Amygdala (tissue), 56 donors: ENCODE measurements around the gene HMBS.
A peak's percentile ranks its signal among the peaks of the same experiment; 100 is the strongest.
"Not testable (repeated sequence)": the region's sequence is repeated elsewhere in the genome, so short reads cannot be mapped to it uniquely, and the experiment has no call there.

Experiments used
- DNase-seq, 56 donors: peaks; one replicate each; lab custom pipeline; 2025; lab: John Stamatoyannopoulos, UW

Gene HMBS

DNA sequence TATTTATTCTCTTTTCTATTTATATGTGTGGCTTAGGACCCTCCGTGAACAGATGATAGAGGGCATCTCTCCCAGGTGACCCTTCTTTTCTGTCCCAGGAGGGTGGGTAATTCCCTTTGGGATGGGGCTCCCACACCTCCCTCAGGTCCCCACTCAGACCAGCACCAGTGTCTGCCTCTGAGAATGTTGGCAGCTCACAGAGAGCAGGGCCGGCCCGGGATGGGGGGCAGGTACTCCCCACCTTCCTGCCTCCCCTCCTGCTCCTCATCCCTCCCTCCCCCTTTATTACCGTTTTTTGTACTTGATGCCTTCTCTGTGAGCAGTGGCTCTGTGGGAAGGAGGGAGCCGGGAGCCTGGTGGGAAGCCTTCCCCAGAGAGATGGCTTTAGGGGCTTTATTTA is 31.9 kb downstream of the HMBS start:
- no peak for DNase-seq

DNA sequence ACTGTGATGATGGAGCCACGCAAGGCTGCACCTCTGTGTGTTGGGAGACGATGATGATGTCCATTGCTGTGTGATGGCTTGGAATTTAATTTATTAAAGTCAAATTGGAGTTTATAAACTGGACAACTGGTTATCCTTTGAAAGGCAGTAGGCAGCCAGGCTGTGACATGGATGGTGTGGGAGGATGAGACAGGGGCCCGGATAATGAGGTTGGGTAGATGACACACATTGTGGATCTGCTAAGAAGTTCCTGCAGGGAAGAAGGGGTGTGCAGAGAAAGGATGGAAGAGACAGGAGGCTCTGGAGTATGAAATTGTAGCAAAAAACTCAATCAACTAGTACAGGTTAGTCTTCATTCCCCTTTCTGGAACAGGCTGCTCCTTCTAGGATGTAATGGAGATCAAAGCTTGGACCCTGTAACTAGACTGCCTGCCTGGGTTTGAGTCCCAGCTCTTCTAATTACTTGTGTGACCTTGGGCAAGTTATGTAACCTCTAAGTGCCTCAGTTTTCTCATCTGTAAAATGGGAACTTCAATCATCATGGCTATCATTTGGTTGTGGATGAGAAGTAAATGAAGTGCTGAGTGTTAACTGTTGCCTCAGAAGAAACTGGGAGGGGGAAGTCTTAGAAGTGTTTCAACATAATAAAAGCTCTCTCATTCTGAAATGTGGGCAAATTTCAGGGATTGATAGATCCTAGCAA is 32.5 kb downstream of the HMBS start:
- no peak for DNase-seq

DNA sequence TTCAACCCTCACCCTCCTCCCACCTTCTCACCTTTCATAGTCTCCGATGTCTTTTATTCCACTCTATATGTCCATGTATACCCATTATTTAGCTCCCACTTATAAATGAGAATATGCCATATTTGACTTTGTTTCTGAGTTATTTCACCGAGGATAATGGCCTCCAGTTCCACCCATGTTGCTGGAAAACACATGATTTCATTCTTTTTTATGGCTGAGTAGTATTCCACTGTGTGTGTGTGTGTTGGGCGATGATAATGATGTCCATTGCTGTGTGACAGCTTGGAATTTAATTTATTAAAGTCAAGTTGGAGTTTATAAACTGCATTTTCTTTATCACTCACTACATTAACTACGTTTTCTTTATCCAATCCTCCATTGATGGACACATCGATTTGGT is 33.5 kb downstream of the HMBS start:
- no peak for DNase-seq

DNA sequence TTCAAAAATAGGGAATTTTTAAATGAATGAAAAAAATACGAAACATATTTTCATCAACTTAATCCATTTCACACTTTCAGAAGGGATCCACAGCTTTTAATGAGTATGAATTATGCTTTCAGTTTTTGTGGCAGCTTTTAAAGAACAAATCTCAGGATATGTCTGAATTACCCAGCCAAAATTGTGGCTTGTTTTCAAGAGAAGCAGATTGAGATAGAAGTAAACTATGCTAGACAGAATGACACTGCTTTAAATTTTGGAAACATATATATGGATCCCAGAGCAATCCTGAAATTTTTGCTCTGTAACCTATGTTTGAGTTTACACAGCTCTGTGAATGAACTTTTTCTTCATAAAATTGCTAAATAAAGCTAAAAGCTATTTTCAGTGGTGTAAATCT is 34.3 kb downstream of the HMBS start:
- no peak for DNase-seq

DNA sequence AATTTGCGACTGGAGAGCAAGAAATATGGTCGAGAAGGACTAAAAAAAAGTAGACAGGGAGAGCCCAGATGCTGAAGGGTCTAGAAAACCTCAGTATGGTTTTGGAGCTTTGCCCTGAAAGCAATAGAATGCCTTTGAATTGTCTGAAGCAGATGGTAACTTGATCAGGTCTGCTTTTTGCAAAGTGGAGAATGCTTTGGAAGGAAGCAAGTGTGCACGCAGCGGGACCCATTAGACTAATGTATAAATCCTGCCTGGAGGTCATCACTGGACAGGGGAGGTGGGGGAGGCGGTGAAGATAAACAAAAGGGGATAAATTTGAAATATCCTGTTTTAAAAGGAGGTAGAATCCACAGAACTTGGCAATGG is 35.9 kb downstream of the HMBS start:
- DNase-seq = no peak

DNA sequence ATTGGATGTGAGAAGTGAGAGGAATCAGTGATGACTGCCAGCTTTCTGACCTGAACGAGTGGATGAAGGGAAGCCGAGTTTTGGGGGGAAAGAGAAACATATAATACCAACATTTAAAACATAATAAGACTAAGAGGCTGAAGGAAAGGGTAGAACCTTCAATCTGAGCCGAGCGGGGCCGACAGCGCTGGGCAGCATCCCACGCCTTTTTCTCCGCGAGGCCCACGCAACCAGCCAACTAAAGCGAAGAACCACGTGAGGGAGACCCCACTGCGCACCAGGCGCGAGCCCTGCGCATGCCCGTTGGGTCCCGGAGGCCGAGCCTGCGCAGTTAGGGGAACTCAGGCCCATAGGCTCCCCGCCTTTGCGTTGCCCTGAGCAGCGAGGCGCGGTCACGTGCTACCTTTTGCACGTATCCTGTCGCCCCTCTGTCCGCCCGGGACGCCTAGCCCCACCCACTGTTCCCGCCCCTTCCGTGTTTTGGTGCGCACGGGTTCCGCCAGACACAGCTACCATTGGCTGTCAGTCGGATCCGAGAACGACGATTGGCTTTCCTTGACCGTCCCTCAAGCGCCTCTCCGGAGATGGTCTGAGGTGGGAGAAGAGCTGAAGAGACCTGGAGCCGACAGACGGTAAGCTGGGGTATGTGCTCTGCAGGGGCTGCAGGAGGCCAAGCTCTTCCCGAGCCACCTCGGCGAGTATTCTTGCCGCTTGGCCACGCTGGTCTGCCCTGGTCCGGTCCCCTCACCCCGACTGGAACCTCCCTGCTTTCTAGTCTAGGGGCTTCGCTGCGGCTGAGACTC is 36.5 kb downstream of the HMBS start, which contains the start of gene HINFP:
Gene HINFP, plus strand, starts transcription at position 573 of the 803 bp plus-strand sequence. CDS start 5,365 bp downstream, outside the sequence.
- peak; percentile 95 to 100 (median 99) for DNase-seq

DNA sequence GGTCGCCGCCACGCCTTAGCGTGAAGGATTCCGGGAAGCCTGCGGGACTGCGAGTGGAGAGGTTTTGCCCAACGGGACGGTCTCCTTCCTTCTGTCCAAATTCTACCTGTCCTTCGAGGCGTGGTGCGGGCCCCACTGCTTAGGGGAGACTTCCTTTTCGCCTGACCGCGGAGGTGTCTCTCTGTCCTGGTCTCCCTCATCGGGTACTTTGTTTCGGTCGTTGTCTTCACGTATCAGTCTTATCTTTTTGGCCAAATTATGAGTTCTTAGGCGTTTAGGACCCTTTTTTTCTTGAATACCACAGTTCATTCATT is 37.1 kb downstream of the HMBS start:
- no peak for DNase-seq

DNA sequence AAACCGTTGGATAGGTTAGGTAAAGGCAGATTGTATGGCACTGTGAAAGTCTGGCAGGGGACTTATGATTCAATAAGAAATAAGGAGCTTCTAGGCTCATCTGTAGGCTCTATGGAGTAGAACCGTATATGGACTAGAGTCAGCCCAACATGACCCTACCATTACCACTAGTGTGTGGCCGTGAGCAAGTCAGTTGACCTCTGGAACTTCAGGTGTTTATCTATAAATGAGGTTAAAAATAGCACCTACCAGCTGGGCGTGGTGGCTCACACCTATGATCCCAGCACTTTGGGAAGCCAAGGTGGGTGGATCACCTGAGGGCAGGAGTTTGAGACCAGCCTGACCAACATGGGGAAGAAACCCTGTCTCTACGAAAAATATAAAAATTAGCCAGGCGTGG is 41.1 kb downstream of the HMBS start:
- DNase-seq = no peak

DNA sequence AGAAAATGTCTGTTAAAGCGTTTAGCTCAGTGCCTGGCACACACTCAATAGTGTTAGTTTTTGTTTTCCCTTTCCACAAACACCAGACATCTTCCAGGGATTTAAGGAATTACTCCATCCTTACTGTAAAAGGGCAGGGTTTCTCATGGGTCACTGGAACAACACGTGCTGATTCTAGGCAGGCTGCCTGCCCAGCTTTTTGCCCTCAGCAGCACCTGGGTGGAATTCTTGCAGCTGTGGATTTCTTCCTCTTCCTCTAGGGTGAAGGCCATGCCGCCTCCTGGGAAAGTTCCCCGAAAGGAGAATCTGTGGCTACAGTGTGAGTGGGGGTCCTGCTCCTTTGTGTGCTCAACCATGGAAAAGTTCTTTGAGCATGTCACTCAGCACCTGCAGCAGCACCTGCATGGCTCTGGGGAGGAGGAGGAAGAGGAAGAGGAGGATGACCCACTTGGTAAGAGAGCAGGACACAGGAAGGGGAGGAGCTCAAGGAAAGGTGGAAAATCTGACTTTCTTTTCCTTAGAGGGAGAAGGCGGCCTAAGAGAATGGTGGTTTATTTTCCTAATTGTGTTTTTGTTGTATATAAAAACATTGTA is 42.1 kb downstream of the HMBS start:
- no peak for DNase-seq

DNA sequence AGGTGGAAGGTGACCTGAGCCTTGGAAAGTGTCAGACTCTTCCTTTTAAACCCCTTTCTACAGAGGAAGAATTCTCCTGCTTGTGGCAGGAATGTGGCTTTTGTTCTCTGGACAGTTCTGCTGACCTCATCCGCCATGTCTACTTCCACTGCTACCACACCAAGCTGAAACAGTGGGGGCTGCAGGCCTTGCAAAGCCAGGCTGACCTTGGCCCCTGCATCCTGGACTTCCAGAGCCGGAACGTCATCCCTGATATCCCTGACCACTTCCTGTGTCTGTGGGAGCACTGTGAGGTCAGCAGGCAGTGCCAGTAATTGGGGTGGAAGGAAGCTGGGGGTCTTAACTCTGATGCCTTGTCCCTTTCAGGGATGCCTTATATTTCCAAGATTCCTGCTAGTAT is 46.0 kb downstream of the HMBS start:
- no peak for DNase-seq

DNA sequence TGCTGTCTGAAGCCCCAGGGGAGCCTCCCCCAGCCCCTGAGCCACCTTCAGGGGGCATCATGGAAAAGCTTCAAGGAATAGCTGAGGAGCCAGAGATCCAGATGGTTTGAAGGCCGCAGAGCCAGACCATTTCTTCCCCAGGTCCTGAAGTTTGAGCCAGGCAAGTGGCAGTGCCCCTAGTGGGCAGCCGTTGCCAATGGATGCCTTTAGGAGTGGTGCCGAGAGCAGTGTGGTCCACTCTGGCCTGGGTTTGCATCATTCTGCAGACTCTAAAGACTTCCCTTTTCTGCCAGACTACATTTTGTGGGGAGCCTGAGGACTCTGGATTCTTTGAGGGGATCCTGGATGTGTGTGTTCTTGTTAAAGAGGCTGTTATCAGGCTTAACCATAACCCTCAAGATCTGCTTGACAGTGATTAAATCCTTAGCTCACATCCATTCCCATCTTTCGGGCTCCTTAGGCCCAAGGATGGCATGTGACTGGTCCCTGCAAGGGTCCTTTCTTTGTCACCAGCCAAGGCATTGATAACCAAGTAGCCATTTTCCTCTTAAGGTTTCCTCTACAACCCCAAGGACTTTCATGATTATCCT is 49.8 kb downstream of the HMBS start:
- DNase-seq = no peak

DNA sequence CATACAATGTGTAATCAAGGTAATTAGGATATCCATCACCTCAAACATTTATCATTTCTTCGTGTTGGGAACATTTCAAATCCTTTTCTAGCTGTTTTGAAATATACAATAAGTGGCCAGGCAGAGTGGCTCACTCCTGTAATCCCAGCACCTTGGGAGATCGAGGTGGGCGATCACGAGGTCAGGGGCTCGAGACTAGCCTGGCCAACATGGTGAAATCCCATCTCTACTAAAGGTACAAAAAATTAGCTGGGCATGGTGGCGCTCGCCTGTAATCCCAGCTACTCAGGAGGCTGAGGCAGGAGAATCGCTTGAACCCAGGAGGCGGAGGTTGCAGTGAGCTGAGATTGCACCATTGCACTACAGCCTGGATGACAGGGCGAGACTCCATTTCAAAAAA is 54.6 kb downstream of the HMBS start:
- not testable (repeated sequence) for DNase-seq
